H1 (cell line): ENCODE measurements around the gene RCC2. TPM values are rescaled to one million over a fixed set of nuclear protein-coding genes. Genes with fewer than 3 reads are reported as not detected.

Source experiments
- ASH2L ChIP-seq: fragments of 200-600, 300-600 bp; sonication (generic); IDR thresholded peaks from one replicate; pipeline ENCODE4 v1.7.1; 2017; ENCODE audit warnings: low read length
- CBX5 ChIP-seq: fragments of 300-800, 300-1000 bp; sonication (generic); IDR thresholded peaks from 2 replicates; pipeline ENCODE4 v1.7.1; 2016; ENCODE audit warnings: antibody characterized with exemption, low read length, low read depth
- CEBPB ChIP-seq: IDR thresholded peaks from 2 replicates; pipeline ENCODE4 v1.6.1; 2012; ENCODE audit warnings: low read depth, low read length
- CHD1 ChIP-seq: IDR thresholded peaks from 2 replicates; pipeline ENCODE4 v1.6.1; 2012; ENCODE audit warnings: low read depth, low read length, improper control_type of control experiment
- CHD2 ChIP-seq: IDR thresholded peaks from 2 replicates; pipeline ENCODE4 v1.6.1; 2012; ENCODE audit warnings: low read length, improper control_type of control experiment
- EGR1 ChIP-seq: IDR thresholded peaks from 2 replicates; pipeline ENCODE4 v1.6.1; 2011; ENCODE audit warnings: low read depth, low read length, borderline replicate concordance
- EP300 ChIP-seq, 2 experiments: IDR thresholded peaks; 1 replicate in 1 of 2; 2 replicates in 1 of 2; pipeline ENCODE4 v1.6.1; 2011 to 2012; ENCODE audit warnings: low read depth in 2 of 2, low read length in 2 of 2, mild to moderate bottlenecking in 2 of 2, borderline replicate concordance in 1 of 2, inconsistent platforms in 1 of 2, moderate library complexity in 1 of 2
- EZH2 ChIP-seq: fragments of 200-600 bp; sonication (generic); IDR thresholded peaks from 2 replicates; pipeline ENCODE4 v1.7.1; 2012; ENCODE audit warnings: low read depth, mild to moderate bottlenecking, moderate library complexity, low read length, inconsistent platforms; ENCODE audit not compliant: severe bottlenecking
- GABPA ChIP-seq: IDR thresholded peaks from 2 replicates; pipeline ENCODE4 v1.6.1; 2011; ENCODE audit warnings: mild to moderate bottlenecking, low read length, moderate library complexity, borderline replicate concordance; ENCODE audit not compliant: insufficient read depth
- HDAC6 ChIP-seq: IDR thresholded peaks from one replicate; pipeline ENCODE4 v1.7.1; 2012; ENCODE audit warnings: low read depth, mild to moderate bottlenecking, inconsistent platforms, low read length, moderate library complexity
- JUN ChIP-seq: IDR thresholded peaks from 2 replicates; pipeline ENCODE4 v1.6.1; 2011; ENCODE audit warnings: low read depth, mild to moderate bottlenecking, improper control_type of control experiment, low read length
- JUND ChIP-seq: IDR thresholded peaks from 2 replicates; pipeline ENCODE4 v1.6.1; 2011; ENCODE audit warnings: mild to moderate bottlenecking, improper control_type of control experiment, low read length
- KDM1A ChIP-seq: fragments of 200-600, 300-600 bp; sonication (generic); IDR thresholded peaks from 2 replicates; pipeline ENCODE4 v1.7.1; 2016; ENCODE audit warnings: mild to moderate bottlenecking, low read length, borderline replicate concordance
- KDM4A ChIP-seq: IDR thresholded peaks from one replicate; pipeline ENCODE4 v1.7.1; 2012; ENCODE audit warnings: low read depth, mild to moderate bottlenecking, moderate library complexity, low read length, inconsistent platforms; ENCODE audit not compliant: severe bottlenecking
- POLR2AphosphoS5 ChIP-seq: IDR thresholded peaks from 2 replicates; pipeline ENCODE4 v1.6.1; 2011; ENCODE audit warnings: low read depth, low read length
- POU5F1 ChIP-seq: IDR thresholded peaks from 2 replicates; pipeline ENCODE4 v1.6.1; 2011; ENCODE audit warnings: low read depth, mild to moderate bottlenecking, low read length, moderate library complexity
- RAD21 ChIP-seq, 2 experiments: IDR thresholded peaks in 1 of 2; conservative IDR thresholded peaks in 1 of 2; 2 replicates each; pipeline ENCODE4 v1.6.1; 2011; ENCODE audit warnings: low read depth in 2 of 2, low read length in 2 of 2, improper control_type of control experiment in 1 of 2, inconsistent platforms in 1 of 2, mild to moderate bottlenecking in 1 of 2, moderate library complexity in 1 of 2
- RBBP5 ChIP-seq: IDR thresholded peaks from 2 replicates; pipeline ENCODE4 v1.7.1; 2012; ENCODE audit warnings: low read depth, mild to moderate bottlenecking, inconsistent platforms, low read length, moderate library complexity, borderline replicate concordance
- SIN3A ChIP-seq, 2 experiments: IDR thresholded peaks in 1 of 2; conservative IDR thresholded peaks in 1 of 2; 2 replicates each; pipeline ENCODE4 v1.6.1; 2011 to 2012; ENCODE audit warnings: low read length in 2 of 2, improper control_type of control experiment in 1 of 2, low read depth in 1 of 2, mild to moderate bottlenecking in 1 of 2
- SP4 ChIP-seq: IDR thresholded peaks from 2 replicates; pipeline ENCODE4 v1.6.1; 2012; ENCODE audit warnings: low read length, inconsistent platforms
- SRF ChIP-seq: IDR thresholded peaks from 2 replicates; pipeline ENCODE4 v1.6.1; 2011; ENCODE audit warnings: mild to moderate bottlenecking, low read depth, low read length, moderate library complexity
- TCF12 ChIP-seq: IDR thresholded peaks from 2 replicates; pipeline ENCODE4 v1.6.1; 2011; ENCODE audit warnings: low read depth, mild to moderate bottlenecking, low read length
- TEAD4 ChIP-seq: IDR thresholded peaks from 2 replicates; pipeline ENCODE4 v1.6.1; 2012; ENCODE audit warnings: low read depth, low read length, inconsistent platforms, mixed read lengths
- polyA plus RNA-seq, 7 experiments: library from polyadenylated mRNA; depleted of rRNA in 3 of 7; stranded (reverse) in 5 of 7; unstranded in 2 of 7; fragments of >200 nt in 5 of 7; fragments of 200-250 nt in 2 of 7; gene quantifications; 1 replicate in 5 of 7; 2 replicates in 1 of 7; 4 replicates in 1 of 7; pipeline versions ENCODE4 v1.2.1 to v1.2.3, GENCODE V29; 2011 to 2013; ENCODE audit warnings: missing spikeins in 2 of 7, mixed read lengths in 2 of 7
- total RNA-seq: library from RNA; stranded (reverse); fragmentation: NEBNext Ultra II Directional; extraction: Animal tissue kit (Norgen Biotek cat#: 25700); gene quantifications from 2 replicates; pipeline ENCODE4 v1.2.1, GENCODE V29; 2021
- TF ChIP-seq, protein P1 (sequence below): IDR thresholded peaks from 2 replicates; pipeline ENCODE4 v1.6.1; 2012; ENCODE audit warnings: inconsistent platforms

RCC2 gene
- total and polyA plus RNA-seq, 2 of the 8 experiments (the other 6 are each of a cell fraction or from before 2014, with no cell fraction given): 229 to 455 TPM

- TF ChIP-seq CHD1 (peak; percentile 75), EZH2 (no peak), TEAD4 (no peak), KDM1A (no peak), CHD2 (no peak), SIN3A (conservative IDR thresholded peaks at IDR 0.05 in 1 of 2, IDR thresholded peaks at IDR 0.05 in 1 of 2; ENCODE audit: low read depth in 1 of 2, low read length in 2 of 2) (peak in 1 of 2 experiments; percentile 82; a peak in 1 of 4 replicates), EP300 (IDR thresholded peaks at IDR 0.05; ENCODE audit: borderline replicate concordance in 1 of 2, low read depth in 2 of 2, low read length in 2 of 2) (no peak), ASH2L (peak; percentile 29), RAD21 (IDR thresholded peaks at IDR 0.05 in 1 of 2, conservative IDR thresholded peaks at IDR 0.05 in 1 of 2; ENCODE audit: low read depth in 2 of 2, low read length in 2 of 2) (no peak), SRF (no peak), POU5F1 (no peak), KDM4A (no peak), SP4 (no peak), EGR1 (no peak), HDAC6 (no peak), CBX5 (no peak), JUND (no peak), TCF12 (no peak), JUN (no peak), RBBP5 (no peak), GABPA (no peak), CEBPB (no peak), POLR2AphosphoS5 (no peak; the same call in 1 of the 2 replicates)
- TF ChIP-seq, protein P1, sequence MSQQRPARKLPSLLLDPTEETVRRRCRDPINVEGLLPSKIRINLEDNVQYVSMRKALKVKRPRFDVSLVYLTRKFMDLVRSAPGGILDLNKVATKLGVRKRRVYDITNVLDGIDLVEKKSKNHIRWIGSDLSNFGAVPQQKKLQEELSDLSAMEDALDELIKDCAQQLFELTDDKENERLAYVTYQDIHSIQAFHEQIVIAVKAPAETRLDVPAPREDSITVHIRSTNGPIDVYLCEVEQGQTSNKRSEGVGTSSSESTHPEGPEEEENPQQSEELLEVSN: peak; percentile 48; the same call in 1 of the 2 replicates
These were observed at the start of gene RCC2 (continued) for GRCh38 chr1:17439250-17440073.
